Raji (cell line): ENCODE measurements around the gene MEGF11.

Source experiments
- POLR2A ChIP-seq: IDR thresholded peaks from 2 replicates; pipeline ENCODE4 v1.6.1; 2011; ENCODE audit warnings: low read depth, low read length, control low read depth; ENCODE audit not compliant: insufficient read depth

MEGF11 gene

GRCh38 chr15:65990298-65990981 lies 263.1 kb downstream of the MEGF11 start:
- TF ChIP-seq POLR2A: no peak

- TF ChIP-seq POLR2A: no peak
These were observed 266.4 kb downstream of the MEGF11 start for GRCh38 chr15:65987100-65987499.

GRCh38 chr15:65986416-65986815 lies 267.1 kb downstream of the MEGF11 start:
- TF ChIP-seq POLR2A: no peak

GRCh38 chr15:65985387-65985786 lies 268.2 kb downstream of the MEGF11 start:
- TF ChIP-seq POLR2A: no peak

GRCh38 chr15:65982627-65983322 lies 270.8 kb downstream of the MEGF11 start:
- no peak for TF ChIP-seq POLR2A

GRCh38 chr15:65981837-65982626 lies 271.5 kb downstream of the MEGF11 start:
- TF ChIP-seq POLR2A: no peak

GRCh38 chr15:65980824-65981456 lies 272.6 kb downstream of the MEGF11 start:
- no peak for TF ChIP-seq POLR2A

- TF ChIP-seq POLR2A: no peak
These were observed 273.7 kb downstream of the MEGF11 start for GRCh38 chr15:65979837-65980236.

GRCh38 chr15:65979316-65979715 lies 274.2 kb downstream of the MEGF11 start:
- no peak for TF ChIP-seq POLR2A

- TF ChIP-seq POLR2A: no peak
These were observed 275.4 kb downstream of the MEGF11 start for GRCh38 chr15:65978110-65978509.

- TF ChIP-seq POLR2A: no peak
These were observed 281.9 kb downstream of the MEGF11 start for GRCh38 chr15:65971741-65971995.

- TF ChIP-seq POLR2A: no peak
These were observed 282.4 kb downstream of the MEGF11 start for GRCh38 chr15:65970937-65971740.

- no peak for TF ChIP-seq POLR2A
These were observed 283.4 kb downstream of the MEGF11 start for GRCh38 chr15:65969865-65970816.

GRCh38 chr15:65968511-65968910 lies 285.0 kb downstream of the MEGF11 start:
- TF ChIP-seq POLR2A: no peak
